Measurements from ENCODE around the gene ARL13A.

- TF ChIP-seq, protein P1, sequence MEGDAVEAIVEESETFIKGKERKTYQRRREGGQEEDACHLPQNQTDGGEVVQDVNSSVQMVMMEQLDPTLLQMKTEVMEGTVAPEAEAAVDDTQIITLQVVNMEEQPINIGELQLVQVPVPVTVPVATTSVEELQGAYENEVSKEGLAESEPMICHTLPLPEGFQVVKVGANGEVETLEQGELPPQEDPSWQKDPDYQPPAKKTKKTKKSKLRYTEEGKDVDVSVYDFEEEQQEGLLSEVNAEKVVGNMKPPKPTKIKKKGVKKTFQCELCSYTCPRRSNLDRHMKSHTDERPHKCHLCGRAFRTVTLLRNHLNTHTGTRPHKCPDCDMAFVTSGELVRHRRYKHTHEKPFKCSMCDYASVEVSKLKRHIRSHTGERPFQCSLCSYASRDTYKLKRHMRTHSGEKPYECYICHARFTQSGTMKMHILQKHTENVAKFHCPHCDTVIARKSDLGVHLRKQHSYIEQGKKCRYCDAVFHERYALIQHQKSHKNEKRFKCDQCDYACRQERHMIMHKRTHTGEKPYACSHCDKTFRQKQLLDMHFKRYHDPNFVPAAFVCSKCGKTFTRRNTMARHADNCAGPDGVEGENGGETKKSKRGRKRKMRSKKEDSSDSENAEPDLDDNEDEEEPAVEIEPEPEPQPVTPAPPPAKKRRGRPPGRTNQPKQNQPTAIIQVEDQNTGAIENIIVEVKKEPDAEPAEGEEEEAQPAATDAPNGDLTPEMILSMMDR (IDR thresholded peaks at IDR 0.05) = no peak
- TF ChIP-seq POLR2A (IDR thresholded peaks at IDR 0.05; ENCODE audit: low read depth) (no peak), POLR2AphosphoS5 (IDR thresholded peaks at IDR 0.05) (no peak), EP300 (IDR thresholded peaks at IDR 0.05) (no peak)
Observed at GRCh38 chrX:100980608-100981497, 11.3 kb downstream of the ARL13A start.
